ENCODE measurements around the gene RFPL2. TPM values are rescaled to one million over a fixed set of nuclear protein-coding genes. Genes with fewer than 3 reads are reported as not detected.
"Not testable (repeated sequence)": the region's sequence is repeated elsewhere in the genome, so short reads cannot be mapped to it uniquely, and the experiment has no call there.

Gene RFPL2
- total RNA-seq, 1 experiment from 2014 or later, result not detected

GRCh38 chr22:32165681-32166080 lies 39.2 kb downstream of the RFPL2 start:
- H3K4me2 ChIP-seq (ENCODE audit: low read length), result no peak overlapping the region
- no peaks in the 10 kb centered on the region for H3K36me3 ChIP-seq (ENCODE audit: low read depth, low read length)
- H3F3A ChIP-seq (ENCODE audit: low read length, unreplicated experiment), result no peaks in the 10 kb centered on the region
- H3K79me2 ChIP-seq (ENCODE audit: low read length), result no peaks in the 10 kb centered on the region
- POLR2A ChIA-PET (ENCODE audit: unreplicated experiment), result interaction anchor here (0.6 kb wide), 1 partner anchor 270 kb away, joined by 3 read pairs; no protein-coding TSS in a partner anchor
- CTCF ChIA-PET, result no interaction called here
- DNase-seq (no peak), ATAC-seq (no peak)
- no TSS peak for BruUV-seq (replicated peaks)
- no peaks in the 10 kb centered on the region for H4K20me1 ChIP-seq (ENCODE audit: low read length)
- no peaks in the 10 kb centered on the region for H3K4me1 ChIP-seq (ENCODE audit: insufficient read depth, low read length)
- H3K9ac ChIP-seq (ENCODE audit: low read length), result no peak overlapping the region
- no peaks in the 10 kb centered on the region for H3K27me3 ChIP-seq (ENCODE audit: low read length)
- intact Hi-C loops (cut with micrococcal nuclease), result no loop called here
- no peak overlapping the region for H3K4me3 ChIP-seq (ENCODE audit: low read length)
- no peak overlapping the region for H2AFZ ChIP-seq (ENCODE audit: low read length)
- H3K9me2 ChIP-seq (replicated peaks; ENCODE audit: low read length), result no peaks in the 10 kb centered on the region
- H3K27ac ChIP-seq (ENCODE audit: low read length), result no peak overlapping the region
- TF ChIP-seq CTCF (conservative IDR thresholded peaks at IDR 0.05; ENCODE audit: low read depth, low read length) (no peak), EZH2phosphoT487 (IDR thresholded peaks at IDR 0.05; ENCODE audit: borderline replicate concordance, low read length) (no peak), EZH2 (IDR thresholded peaks at IDR 0.05; ENCODE audit: low read length, unreplicated experiment) (no peak)
- H3K9me3 ChIP-seq (ENCODE audit: low read length), result no peaks in the 10 kb centered on the region

- H2AFZ ChIP-seq (ENCODE audit: low read length), result no peak overlapping the region
- no peak overlapping the region for H3K27ac ChIP-seq (ENCODE audit: low read length)
- H3K9me3 ChIP-seq (ENCODE audit: low read length), result no peaks in the 10 kb centered on the region
- DNase-seq, result no peak
- no peaks in the 10 kb centered on the region for H3K4me1 ChIP-seq (ENCODE audit: insufficient read depth, low read length)
- intact Hi-C loops (cut with micrococcal nuclease), result no loop called here
- ChIA-PET CTCF (no interaction called here), POLR2A (ENCODE audit: unreplicated experiment) (no interaction called here)
- no peak overlapping the region for H3K4me2 ChIP-seq (ENCODE audit: low read length)
- no peaks in the 10 kb centered on the region for H3K36me3 ChIP-seq (ENCODE audit: low read depth, low read length)
- TF ChIP-seq CTCF (conservative IDR thresholded peaks at IDR 0.05; ENCODE audit: low read depth, low read length) (no peak), EZH2phosphoT487 (IDR thresholded peaks at IDR 0.05; ENCODE audit: borderline replicate concordance, low read length) (no peak), EZH2 (IDR thresholded peaks at IDR 0.05; ENCODE audit: low read length, unreplicated experiment) (no peak)
- no peak overlapping the region for H3K9ac ChIP-seq (ENCODE audit: low read length)
- H3K9me2 ChIP-seq (replicated peaks; ENCODE audit: low read length), result no peaks in the 10 kb centered on the region
- H3K27me3 ChIP-seq (ENCODE audit: low read length), result no peaks in the 10 kb centered on the region
- H4K20me1 ChIP-seq (ENCODE audit: low read length), result no peaks in the 10 kb centered on the region
- no peak for ATAC-seq
- no peaks in the 10 kb centered on the region for H3K79me2 ChIP-seq (ENCODE audit: low read length)
- H3F3A ChIP-seq (ENCODE audit: low read length, unreplicated experiment), result no peaks in the 10 kb centered on the region
- H3K4me3 ChIP-seq (ENCODE audit: low read length), result no peak overlapping the region
- BruUV-seq (replicated peaks), result no TSS peak
These were observed 40.6 kb downstream of the RFPL2 start for GRCh38 chr22:32164075-32164860.

GRCh38 chr22:32160411-32160810 lies 44.5 kb downstream of the RFPL2 start:
- H3K9me2 ChIP-seq (replicated peaks; ENCODE audit: low read length); H3F3A ChIP-seq (ENCODE audit: low read length, unreplicated experiment); intact Hi-C loops (cut with micrococcal nuclease); H3K4me2 ChIP-seq (ENCODE audit: low read length); H3K4me3 ChIP-seq (ENCODE audit: low read length); POLR2A ChIA-PET (ENCODE audit: unreplicated experiment); H3K36me3 ChIP-seq (ENCODE audit: low read depth, low read length); H3K4me1 ChIP-seq (ENCODE audit: insufficient read depth, low read length); H3K79me2 ChIP-seq (ENCODE audit: low read length); ATAC-seq; H3K27me3 ChIP-seq (ENCODE audit: low read length); BruUV-seq (replicated peaks); CTCF ChIA-PET; H4K20me1 ChIP-seq (ENCODE audit: low read length); H3K27ac ChIP-seq (ENCODE audit: low read length); H2AFZ ChIP-seq (ENCODE audit: low read length); H3K9ac ChIP-seq (ENCODE audit: low read length); DNase-seq; H3K9me3 ChIP-seq (ENCODE audit: low read length): not testable (repeated sequence)

Data from PC-3 (cell line).